HG03097 (cell line): ENCODE data around the gene RASA3.

ENCODE experiments used
- ATAC-seq: cut with Tn5 transposase; IDR thresholded peaks from one replicate; pipeline ENCODE4 v1.9.1; 2021; ENCODE audit not compliant: unreplicated experiment, low FRiP score

RASA3 gene

GRCh38 chr13:114011226-114011625 lies 121.2 kb downstream of the RASA3 start:
- no peak for ATAC-seq

GRCh38 chr13:114010401-114011101 lies 121.9 kb downstream of the RASA3 start:
- ATAC-seq = no peak

- no peak for ATAC-seq
Observed at GRCh38 chr13:114009590-114010400, 122.6 kb downstream of the RASA3 start.

GRCh38 chr13:114008964-114009589 lies 123.3 kb downstream of the RASA3 start:
- ATAC-seq = no peak

GRCh38 chr13:114007566-114007965 lies 124.9 kb downstream of the RASA3 start:
- ATAC-seq = no peak

- no peak for ATAC-seq
Observed at GRCh38 chr13:114005206-114005724, 127.2 kb downstream of the RASA3 start.

GRCh38 chr13:114004420-114005205 lies 127.8 kb downstream of the RASA3 start:
- no peak for ATAC-seq

GRCh38 chr13:114002771-114003321 lies 129.6 kb downstream of the RASA3 start:
- no peak for ATAC-seq

GRCh38 chr13:114002009-114002544 lies 130.3 kb downstream of the RASA3 start:
- ATAC-seq = no peak

GRCh38 chr13:114001331-114002008 lies 131.0 kb downstream of the RASA3 start:
- no peak for ATAC-seq

- ATAC-seq = no peak
Observed at GRCh38 chr13:114000151-114001040, 132.0 kb downstream of the RASA3 start.

- no peak for ATAC-seq
Observed at GRCh38 chr13:113999618-113999910, 132.9 kb downstream of the RASA3 start.

GRCh38 chr13:113998781-113999617 lies 133.4 kb downstream of the RASA3 start:
- ATAC-seq = no peak

- no peak for ATAC-seq
Observed at GRCh38 chr13:113997845-113998751, 134.3 kb downstream of the RASA3 start.

- no peak for ATAC-seq
Observed at GRCh38 chr13:113996912-113997745, 135.3 kb downstream of the RASA3 start.
